Measurements from ENCODE around the gene PLA2G4E.

The PLA2G4E gene

GRCh38 chr15:42036112-42036905, 15.5 kb upstream of the PLA2G4E start:
- Histone ChIP-seq H3K9ac (ENCODE audit: low read length) (no peak overlapping the region), H2AK5ac (ENCODE audit: low read length, severe bottlenecking) (no peak overlapping the region), H3K14ac (ENCODE audit: low read length in 2 of 2) (no peak overlapping the region), H3K4ac (ENCODE audit: low read depth in 1 of 2, low read length in 2 of 2) (no peak overlapping the region), H3K9me3 (ENCODE audit: control insufficient read depth, low read length) (peaks cover 11% of the 10 kb centered on the region), H4K8ac (ENCODE audit: low read length) (no peak overlapping the region), H3K4me1 (ENCODE audit: control insufficient read depth, insufficient read depth, low read depth, low read length) (peaks cover 2% of the 10 kb centered on the region), H2AFZ (ENCODE audit: low read depth, low read length) (no peak overlapping the region), H3K36me3 (ENCODE audit: control insufficient read depth in 1 of 2, insufficient read depth in 2 of 2, low read depth in 1 of 2, low read length in 2 of 2) (no peaks in the 10 kb centered on the region), H3K4me3 (ENCODE audit: insufficient read depth in 1 of 2, low read depth in 1 of 2, low read length in 2 of 2) (no peak overlapping the region), H3K27me3 (ENCODE audit: control insufficient read depth in 1 of 2, insufficient read depth in 1 of 2, low read length in 2 of 2) (peaks cover 0 to 13% of the 10 kb centered on the region in 2 experiments), H2BK120ac (ENCODE audit: low read depth, low read length) (no peak overlapping the region), H2BK12ac (ENCODE audit: low read length in 2 of 2) (no peak overlapping the region), H3K18ac (ENCODE audit: low read depth in 1 of 2, low read length in 2 of 2) (no peak overlapping the region), H4K91ac (ENCODE audit: low read length) (peak overlapping the region; percentile 23), H3K23ac (ENCODE audit: low read length in 2 of 2) (no peak overlapping the region), H3K79me1 (replicated peaks; ENCODE audit: low read length, poor library complexity, severe bottlenecking) (no peaks in the 10 kb centered on the region), H2BK15ac (ENCODE audit: low read depth, poor library complexity, severe bottlenecking) (no peak overlapping the region), H3K4me2 (ENCODE audit: low read length, poor library complexity, severe bottlenecking) (no peak overlapping the region), H2BK5ac (ENCODE audit: low read depth, low read length, poor library complexity, severe bottlenecking) (no peak overlapping the region), H3K27ac (ENCODE audit: low read length, poor library complexity, severe bottlenecking) (no peak overlapping the region)
- no peak for DNase-seq
- 92% methylated on average over 45 of the region's 45 CpGs for WGBS

DNA sequence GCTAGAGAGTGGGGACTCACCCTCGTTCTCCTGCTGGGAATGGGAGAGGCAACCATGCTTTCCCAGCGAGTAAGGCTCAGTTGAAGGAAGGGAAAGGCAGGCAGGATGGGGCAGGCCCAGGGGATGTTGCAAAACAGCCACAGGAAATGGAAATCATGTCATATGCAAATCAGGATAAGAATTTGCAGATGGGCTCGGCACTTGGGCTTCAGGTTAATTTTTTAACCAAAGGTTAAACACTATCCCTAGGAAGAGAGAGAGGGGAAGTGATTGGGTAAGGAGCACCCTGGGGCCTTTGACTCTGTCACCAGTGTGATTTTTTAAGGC, 14.6 kb upstream of the PLA2G4E start:
- H3K4ac ChIP-seq (ENCODE audit: low read depth in 1 of 2, low read length in 2 of 2): no peak overlapping the region
- 47% methylated on average over 2 of the region's 3 CpGs for WGBS
- no peak overlapping the region for H2BK15ac ChIP-seq (ENCODE audit: low read depth, poor library complexity, severe bottlenecking)
- peaks cover 11% of the 10 kb centered on the region for H3K9me3 ChIP-seq (ENCODE audit: control insufficient read depth, low read length)
- H2AFZ ChIP-seq (ENCODE audit: low read depth, low read length): no peak overlapping the region
- no peak overlapping the region for H3K14ac ChIP-seq (ENCODE audit: low read length in 2 of 2)
- H3K36me3 ChIP-seq (ENCODE audit: control insufficient read depth in 1 of 2, insufficient read depth in 2 of 2, low read depth in 1 of 2, low read length in 2 of 2): no peaks in the 10 kb centered on the region
- no peak overlapping the region for H3K9ac ChIP-seq (ENCODE audit: low read length)
- H3K23ac ChIP-seq (ENCODE audit: low read length in 2 of 2): no peak overlapping the region
- no peak overlapping the region for H3K18ac ChIP-seq (ENCODE audit: low read depth in 1 of 2, low read length in 2 of 2)
- H3K79me1 ChIP-seq (replicated peaks; ENCODE audit: low read length, poor library complexity, severe bottlenecking): no peaks in the 10 kb centered on the region
- DNase-seq: no peak
- H2AK5ac ChIP-seq (ENCODE audit: low read length, severe bottlenecking): no peak overlapping the region
- H3K4me2 ChIP-seq (ENCODE audit: low read length, poor library complexity, severe bottlenecking): no peak overlapping the region
- no peak overlapping the region for H2BK5ac ChIP-seq (ENCODE audit: low read depth, low read length, poor library complexity, severe bottlenecking)
- no peak overlapping the region for H2BK120ac ChIP-seq (ENCODE audit: low read depth, low read length)
- peak overlapping the region; percentile 86 for H4K8ac ChIP-seq (ENCODE audit: low read length)
- H3K27ac ChIP-seq (ENCODE audit: low read length, poor library complexity, severe bottlenecking): no peak overlapping the region
- H4K91ac ChIP-seq (ENCODE audit: low read length): no peak overlapping the region
- peaks cover 2% of the 10 kb centered on the region for H3K4me1 ChIP-seq (ENCODE audit: control insufficient read depth, insufficient read depth, low read depth, low read length)
- H2BK12ac ChIP-seq (ENCODE audit: low read length in 2 of 2): no peak overlapping the region
- no peak overlapping the region for H3K4me3 ChIP-seq (ENCODE audit: insufficient read depth in 1 of 2, low read depth in 1 of 2, low read length in 2 of 2)
- H3K27me3 ChIP-seq (ENCODE audit: control insufficient read depth in 1 of 2, insufficient read depth in 1 of 2, low read length in 2 of 2): peaks cover 2 to 18% of the 10 kb centered on the region in 2 experiments

- Histone ChIP-seq H3K27me3 (ENCODE audit: control insufficient read depth in 1 of 2, insufficient read depth in 1 of 2, low read length in 2 of 2) (peaks cover 8 to 23% of the 10 kb centered on the region in 2 experiments), H4K91ac (ENCODE audit: low read length) (no peak overlapping the region), H2BK120ac (ENCODE audit: low read depth, low read length) (no peak overlapping the region), H2BK15ac (ENCODE audit: low read depth, poor library complexity, severe bottlenecking) (no peak overlapping the region), H3K79me1 (replicated peaks; ENCODE audit: low read length, poor library complexity, severe bottlenecking) (no peaks in the 10 kb centered on the region), H3K27ac (ENCODE audit: low read length, poor library complexity, severe bottlenecking) (no peak overlapping the region), H3K23ac (ENCODE audit: low read length in 2 of 2) (no peak overlapping the region), H3K36me3 (ENCODE audit: control insufficient read depth in 1 of 2, insufficient read depth in 2 of 2, low read depth in 1 of 2, low read length in 2 of 2) (no peaks in the 10 kb centered on the region), H3K4me1 (ENCODE audit: control insufficient read depth, insufficient read depth, low read depth, low read length) (peaks cover 2% of the 10 kb centered on the region), H4K8ac (ENCODE audit: low read length) (peak overlapping the region; percentile 86), H3K14ac (ENCODE audit: low read length in 2 of 2) (no peak overlapping the region), H3K4ac (ENCODE audit: low read depth in 1 of 2, low read length in 2 of 2) (no peak overlapping the region), H3K18ac (ENCODE audit: low read depth in 1 of 2, low read length in 2 of 2) (no peak overlapping the region), H3K4me3 (ENCODE audit: insufficient read depth in 1 of 2, low read depth in 1 of 2, low read length in 2 of 2) (no peak overlapping the region), H2BK5ac (ENCODE audit: low read depth, low read length, poor library complexity, severe bottlenecking) (no peak overlapping the region), H2BK12ac (ENCODE audit: low read length in 2 of 2) (no peak overlapping the region), H3K4me2 (ENCODE audit: low read length, poor library complexity, severe bottlenecking) (no peak overlapping the region), H3K9ac (ENCODE audit: low read length) (no peak overlapping the region), H2AFZ (ENCODE audit: low read depth, low read length) (no peak overlapping the region), H3K9me3 (ENCODE audit: control insufficient read depth, low read length) (peaks cover 11% of the 10 kb centered on the region), H2AK5ac (ENCODE audit: low read length, severe bottlenecking) (no peak overlapping the region)
- no peak for DNase-seq
- WGBS: 74% methylated on average over 8 of the region's 8 CpGs
Observed at GRCh38 chr15:42034628-42035434, 14.0 kb upstream of the PLA2G4E start.

GRCh38 chr15:42033214-42033873, 12.5 kb upstream of the PLA2G4E start:
- H3K14ac ChIP-seq (ENCODE audit: low read length in 2 of 2): no peak overlapping the region
- 97% methylated on average over 3 of the region's 3 CpGs for WGBS

More at GRCh38 chr15:42033214-42033873, 12.5 kb upstream of the PLA2G4E start:
- Histone ChIP-seq H3K4me2 (ENCODE audit: low read length, poor library complexity, severe bottlenecking) (no peak overlapping the region), H2BK12ac (ENCODE audit: low read length in 2 of 2) (no peak overlapping the region), H3K4ac (ENCODE audit: low read depth in 1 of 2, low read length in 2 of 2) (no peak overlapping the region), H2BK5ac (ENCODE audit: low read depth, low read length, poor library complexity, severe bottlenecking) (no peak overlapping the region), H3K9me3 (ENCODE audit: control insufficient read depth, low read length) (peaks cover 11% of the 10 kb centered on the region), H3K9ac (ENCODE audit: low read length) (no peak overlapping the region), H4K8ac (ENCODE audit: low read length) (no peak overlapping the region), H3K18ac (ENCODE audit: low read depth in 1 of 2, low read length in 2 of 2) (no peak overlapping the region), H4K91ac (ENCODE audit: low read length) (no peak overlapping the region), H2BK120ac (ENCODE audit: low read depth, low read length) (no peak overlapping the region), H3K79me1 (replicated peaks; ENCODE audit: low read length, poor library complexity, severe bottlenecking) (no peaks in the 10 kb centered on the region), H3K27me3 (ENCODE audit: control insufficient read depth in 1 of 2, insufficient read depth in 1 of 2, low read length in 2 of 2) (peaks cover 11 to 34% of the 10 kb centered on the region in 2 experiments), H2AK5ac (ENCODE audit: low read length, severe bottlenecking) (no peak overlapping the region), H3K27ac (ENCODE audit: low read length, poor library complexity, severe bottlenecking) (no peak overlapping the region), H2AFZ (ENCODE audit: low read depth, low read length) (no peak overlapping the region), H2BK15ac (ENCODE audit: low read depth, poor library complexity, severe bottlenecking) (no peak overlapping the region), H3K36me3 (ENCODE audit: control insufficient read depth in 1 of 2, insufficient read depth in 2 of 2, low read depth in 1 of 2, low read length in 2 of 2) (no peaks in the 10 kb centered on the region), H3K4me1 (ENCODE audit: control insufficient read depth, insufficient read depth, low read depth, low read length) (peaks cover 2% of the 10 kb centered on the region), H3K4me3 (ENCODE audit: insufficient read depth in 1 of 2, low read depth in 1 of 2, low read length in 2 of 2) (no peak overlapping the region), H3K23ac (ENCODE audit: low read length in 2 of 2) (no peak overlapping the region)
- DNase-seq: no peak

Measured in mesenchymal stem cell (in vitro differentiated cells and primary cell).